Measurements from ENCODE around the gene CCL16. TPM values are rescaled to one million over a fixed set of nuclear protein-coding genes. Genes with fewer than 3 reads are reported as not detected.

The CCL16 gene
- polyA plus RNA-seq, 1 donor from 2014 or later, result not detected

GRCh38 chr17:35936063-35936462 is 45.2 kb downstream of the CCL16 start:
- no peaks in the 10 kb centered on the region for H3K9me3 ChIP-seq (ENCODE audit: low read length)
- no peaks in the 10 kb centered on the region for H3K36me3 ChIP-seq (ENCODE audit: insufficient read depth, low read length)
- H3K27ac ChIP-seq (ENCODE audit: low read length), result no peak overlapping the region
- H3K4me3 ChIP-seq (ENCODE audit: low read length), result no peak overlapping the region
- no peaks in the 10 kb centered on the region for H3K27me3 ChIP-seq (ENCODE audit: insufficient read depth, low read depth, low read length)
- H3K79me2 ChIP-seq (replicated peaks; ENCODE audit: insufficient read depth, low read length), result no peaks in the 10 kb centered on the region
- TF ChIP-seq POLR2AphosphoS5 (IDR thresholded peaks at IDR 0.05), result no peak
- no peak overlapping the region for H2AFZ ChIP-seq (ENCODE audit: low read depth, low read length)
- no peaks in the 10 kb centered on the region for H4K20me1 ChIP-seq (ENCODE audit: insufficient read depth)
- no peak overlapping the region for H3K9ac ChIP-seq (ENCODE audit: low read length)
- no peaks in the 10 kb centered on the region for H3K9me2 ChIP-seq (ENCODE audit: insufficient read depth, low read length)
- no peaks in the 10 kb centered on the region for H3F3A ChIP-seq (ENCODE audit: insufficient read depth, low read length, poor library complexity, severe bottlenecking)
- no peak overlapping the region for H3K4me2 ChIP-seq (ENCODE audit: low read length)

- no peak overlapping the region for H3K4me3 ChIP-seq (ENCODE audit: low read length)
- no peaks in the 10 kb centered on the region for H3K36me3 ChIP-seq (ENCODE audit: insufficient read depth, low read length)
- no peaks in the 10 kb centered on the region for H4K20me1 ChIP-seq (ENCODE audit: insufficient read depth)
- H2AFZ ChIP-seq (ENCODE audit: low read depth, low read length), result no peak overlapping the region
- no peak overlapping the region for H3K9ac ChIP-seq (ENCODE audit: low read length)
- H3F3A ChIP-seq (ENCODE audit: insufficient read depth, low read length, poor library complexity, severe bottlenecking), result no peaks in the 10 kb centered on the region
- TF ChIP-seq SMC3 (conservative IDR thresholded peaks at IDR 0.05; ENCODE audit: poor library complexity), result no peak
- TF ChIP-seq POLR2AphosphoS5 (IDR thresholded peaks at IDR 0.05), result no peak
- TF ChIP-seq MXI1 (conservative IDR thresholded peaks at IDR 0.05; ENCODE audit: poor library complexity, severe bottlenecking), result no peak
- no peak for TF ChIP-seq REST (IDR thresholded peaks at IDR 0.05; ENCODE audit: borderline replicate concordance)
- TF ChIP-seq RAD21 (conservative IDR thresholded peaks at IDR 0.05), result no peak
- TF ChIP-seq TAF1 (IDR thresholded peaks at IDR 0.05; ENCODE audit: low read depth), result no peak
- H3K79me2 ChIP-seq (replicated peaks; ENCODE audit: insufficient read depth, low read length), result no peaks in the 10 kb centered on the region
- no peak overlapping the region for H3K4me2 ChIP-seq (ENCODE audit: low read length)
- no peaks in the 10 kb centered on the region for H3K27me3 ChIP-seq (ENCODE audit: insufficient read depth, low read depth, low read length)
- no peaks in the 10 kb centered on the region for H3K9me3 ChIP-seq (ENCODE audit: low read length)
- no peak overlapping the region for H3K27ac ChIP-seq (ENCODE audit: low read length)
- no peaks in the 10 kb centered on the region for H3K9me2 ChIP-seq (ENCODE audit: insufficient read depth, low read length)
These were observed 46.5 kb downstream of the CCL16 start for GRCh38 chr17:35934760-35935159.

- H3K4me2 ChIP-seq (ENCODE audit: low read length), result no peak overlapping the region
- no peaks in the 10 kb centered on the region for H4K20me1 ChIP-seq (ENCODE audit: insufficient read depth)
- no peak overlapping the region for H3K9ac ChIP-seq (ENCODE audit: low read length)
- H3K27me3 ChIP-seq (ENCODE audit: insufficient read depth, low read depth, low read length), result no peaks in the 10 kb centered on the region
- no peaks in the 10 kb centered on the region for H3K79me2 ChIP-seq (replicated peaks; ENCODE audit: insufficient read depth, low read length)
- H3K9me2 ChIP-seq (ENCODE audit: insufficient read depth, low read length), result no peaks in the 10 kb centered on the region
- no peak overlapping the region for H2AFZ ChIP-seq (ENCODE audit: low read depth, low read length)
- no peaks in the 10 kb centered on the region for H3K9me3 ChIP-seq (ENCODE audit: low read length)
- no peaks in the 10 kb centered on the region for H3F3A ChIP-seq (ENCODE audit: insufficient read depth, low read length, poor library complexity, severe bottlenecking)
- TF ChIP-seq TAF1 (IDR thresholded peaks at IDR 0.05; ENCODE audit: low read depth) (no peak), RAD21 (conservative IDR thresholded peaks at IDR 0.05) (no peak), SMC3 (conservative IDR thresholded peaks at IDR 0.05; ENCODE audit: poor library complexity) (no peak), CTCF (IDR thresholded peaks at IDR 0.05; ENCODE audit: poor library complexity, severe bottlenecking) (no peak), EZH2 (IDR thresholded peaks at IDR 0.05; ENCODE audit: borderline replicate concordance, insufficient read depth, low read length, poor library complexity, severe bottlenecking) (no peak), POLR2AphosphoS5 (IDR thresholded peaks at IDR 0.05) (no peak), EP300 (conservative IDR thresholded peaks at IDR 0.05; ENCODE audit: poor library complexity, severe bottlenecking) (no peak), REST (IDR thresholded peaks at IDR 0.05; ENCODE audit: borderline replicate concordance) (no peak), MXI1 (conservative IDR thresholded peaks at IDR 0.05; ENCODE audit: poor library complexity, severe bottlenecking) (no peak)
- no peak overlapping the region for H3K4me3 ChIP-seq (ENCODE audit: low read length)
- H3K36me3 ChIP-seq (ENCODE audit: insufficient read depth, low read length), result no peaks in the 10 kb centered on the region
- H3K27ac ChIP-seq (ENCODE audit: low read length), result no peak overlapping the region
These were observed 48.7 kb downstream of the CCL16 start for GRCh38 chr17:35932586-35932985.
